Brain microvascular endothelial cell (primary cell): Measurements from ENCODE around the gene GRID2.

Experiments used
- DNase-seq: peaks from one replicate; pipeline ENCODE4 v3.0.0-alpha.2; 2020
- H3K27ac ChIP-seq: fragments of 250-450 bp; sonication (Bioruptor Pico); 2 replicates; pipeline ENCODE4 v1.5.1; 2020; ENCODE audit warnings: mild to moderate bottlenecking, moderate library complexity
- H3K27me3 ChIP-seq: fragments of 250-450 bp; sonication (Bioruptor Pico); replicated peaks from 2 replicates; pipeline ENCODE4 v1.5.1; 2020; ENCODE audit warnings: mild to moderate bottlenecking
- H3K36me3 ChIP-seq: fragments of 250-450 bp; sonication (Bioruptor Pico); replicated peaks from 2 replicates; pipeline ENCODE4 v1.5.1; 2020; ENCODE audit warnings: mild to moderate bottlenecking
- H3K4me3 ChIP-seq: 2 replicates; pipeline ENCODE4 v1.5.1; 2011; ENCODE audit warnings: low read depth, mild to moderate bottlenecking, control low read depth, low read length, moderate library complexity
- in situ Hi-C: cut with HindIII; loops from 2 replicates; pipeline ENCODE4 v1.10.0; 2017; ENCODE audit warnings: low sequenced_read_pairs, low pct_ligation_motif_present
- TF ChIP-seq, protein P1 (sequence below): IDR thresholded peaks from 2 replicates; pipeline ENCODE4 v1.5.1; 2011; ENCODE audit warnings: low read depth, mild to moderate bottlenecking, moderate library complexity, low read length, control low read depth, inconsistent platforms; ENCODE audit errors: missing control alignments

Gene GRID2

DNA sequence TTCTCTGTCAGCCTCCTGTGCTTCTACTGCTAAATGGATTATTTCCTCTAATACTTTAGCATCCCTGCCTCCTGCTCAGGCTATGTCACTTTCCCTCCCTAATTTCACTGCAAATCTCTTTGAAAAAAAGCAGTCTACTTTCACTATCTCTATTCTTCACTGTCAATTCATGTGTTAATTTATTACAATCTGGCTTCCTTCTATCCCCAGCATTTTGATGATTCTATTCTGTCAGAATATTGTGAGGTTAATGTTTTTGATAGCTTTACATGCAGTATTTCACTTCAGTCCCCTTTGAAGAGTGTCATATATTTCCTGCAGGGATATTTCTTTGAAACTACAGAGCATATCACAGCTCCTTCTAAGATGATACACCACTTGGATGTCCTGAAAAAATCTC is 203.2 kb downstream of the GRID2 start:
- Histone ChIP-seq H3K36me3 (no peaks in the 10 kb centered on the region), H3K4me3 (no peak overlapping the region), H3K27me3 (no peaks in the 10 kb centered on the region), H3K27ac (no peak overlapping the region)
- DNase-seq: no peak
- in situ Hi-C loops: no loop called here
- TF ChIP-seq, protein P1, sequence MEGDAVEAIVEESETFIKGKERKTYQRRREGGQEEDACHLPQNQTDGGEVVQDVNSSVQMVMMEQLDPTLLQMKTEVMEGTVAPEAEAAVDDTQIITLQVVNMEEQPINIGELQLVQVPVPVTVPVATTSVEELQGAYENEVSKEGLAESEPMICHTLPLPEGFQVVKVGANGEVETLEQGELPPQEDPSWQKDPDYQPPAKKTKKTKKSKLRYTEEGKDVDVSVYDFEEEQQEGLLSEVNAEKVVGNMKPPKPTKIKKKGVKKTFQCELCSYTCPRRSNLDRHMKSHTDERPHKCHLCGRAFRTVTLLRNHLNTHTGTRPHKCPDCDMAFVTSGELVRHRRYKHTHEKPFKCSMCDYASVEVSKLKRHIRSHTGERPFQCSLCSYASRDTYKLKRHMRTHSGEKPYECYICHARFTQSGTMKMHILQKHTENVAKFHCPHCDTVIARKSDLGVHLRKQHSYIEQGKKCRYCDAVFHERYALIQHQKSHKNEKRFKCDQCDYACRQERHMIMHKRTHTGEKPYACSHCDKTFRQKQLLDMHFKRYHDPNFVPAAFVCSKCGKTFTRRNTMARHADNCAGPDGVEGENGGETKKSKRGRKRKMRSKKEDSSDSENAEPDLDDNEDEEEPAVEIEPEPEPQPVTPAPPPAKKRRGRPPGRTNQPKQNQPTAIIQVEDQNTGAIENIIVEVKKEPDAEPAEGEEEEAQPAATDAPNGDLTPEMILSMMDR: no peak

DNA sequence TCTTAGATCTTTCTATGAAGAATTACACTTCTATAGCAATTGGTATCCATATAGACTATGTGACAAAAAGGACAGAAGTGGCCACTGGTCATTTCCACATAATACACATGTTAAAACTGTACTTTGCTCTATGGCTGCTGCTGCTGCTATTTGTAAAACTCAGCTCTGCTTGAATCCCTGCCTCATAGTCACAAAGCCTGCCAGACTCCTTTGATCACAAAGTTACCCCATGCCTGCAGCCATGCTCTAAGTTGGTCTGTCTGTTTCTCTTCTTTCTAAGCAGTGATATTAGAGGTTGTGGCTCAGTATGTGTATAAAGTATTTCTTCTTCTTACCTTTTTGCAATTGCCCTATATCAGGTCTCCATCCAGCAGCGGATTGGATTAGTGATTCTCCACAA is 210.9 kb downstream of the GRID2 start:
- in situ Hi-C loops: no loop called here
- Histone ChIP-seq H3K4me3 (no peak overlapping the region), H3K27me3 (no peaks in the 10 kb centered on the region), H3K36me3 (no peaks in the 10 kb centered on the region), H3K27ac (no peak overlapping the region)
- no peak for DNase-seq
- TF ChIP-seq, protein P1: no peak

DNA sequence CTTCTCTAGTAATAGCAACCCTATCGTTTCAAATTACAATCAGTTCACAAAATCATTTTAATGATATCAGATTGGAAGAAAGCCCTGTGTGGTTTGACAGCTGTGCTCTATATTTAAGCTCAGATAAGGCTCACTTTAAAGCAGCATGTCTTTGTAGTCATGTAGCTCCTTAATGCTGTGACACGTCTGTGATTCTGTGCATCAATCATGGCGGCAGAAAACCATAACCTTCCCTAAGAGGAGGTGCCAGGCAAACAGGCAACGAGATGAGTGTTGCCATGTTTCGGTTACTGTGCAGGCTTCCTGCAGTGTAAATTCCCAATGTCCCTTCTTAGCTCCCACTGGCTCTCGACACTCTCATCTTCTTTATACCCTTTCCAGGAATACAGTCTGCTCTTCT is 212.7 kb downstream of the GRID2 start:
- DNase-seq: no peak
- Histone ChIP-seq H3K27me3 (no peaks in the 10 kb centered on the region), H3K4me3 (no peak overlapping the region), H3K36me3 (no peaks in the 10 kb centered on the region), H3K27ac (no peak overlapping the region)
- in situ Hi-C loops: no loop called here
- TF ChIP-seq, protein P1: no peak

DNA sequence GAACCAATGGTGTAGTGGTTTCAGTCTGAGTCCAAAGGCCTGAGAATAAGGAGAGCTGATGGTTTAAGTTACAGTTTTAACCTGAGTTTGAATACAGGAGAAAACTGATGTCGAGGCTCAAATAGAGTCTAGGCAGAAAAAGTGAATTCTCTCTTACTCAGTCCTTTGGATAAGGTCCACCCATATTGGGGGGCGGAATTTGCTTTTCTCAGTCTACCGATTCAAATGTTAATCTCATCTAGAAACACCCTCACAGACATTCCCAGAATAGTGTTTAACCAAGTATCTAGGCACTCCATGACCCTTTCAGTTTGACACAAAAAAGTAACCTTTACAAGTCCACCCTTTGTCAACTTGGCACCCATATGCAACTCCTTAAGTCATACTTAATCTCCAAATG is 216.0 kb downstream of the GRID2 start:
- DNase-seq: no peak
- Histone ChIP-seq H3K36me3 (no peaks in the 10 kb centered on the region), H3K27ac (no peak overlapping the region), H3K27me3 (no peaks in the 10 kb centered on the region), H3K4me3 (no peak overlapping the region)
- in situ Hi-C loops: no loop called here
- TF ChIP-seq, protein P1: no peak

DNA sequence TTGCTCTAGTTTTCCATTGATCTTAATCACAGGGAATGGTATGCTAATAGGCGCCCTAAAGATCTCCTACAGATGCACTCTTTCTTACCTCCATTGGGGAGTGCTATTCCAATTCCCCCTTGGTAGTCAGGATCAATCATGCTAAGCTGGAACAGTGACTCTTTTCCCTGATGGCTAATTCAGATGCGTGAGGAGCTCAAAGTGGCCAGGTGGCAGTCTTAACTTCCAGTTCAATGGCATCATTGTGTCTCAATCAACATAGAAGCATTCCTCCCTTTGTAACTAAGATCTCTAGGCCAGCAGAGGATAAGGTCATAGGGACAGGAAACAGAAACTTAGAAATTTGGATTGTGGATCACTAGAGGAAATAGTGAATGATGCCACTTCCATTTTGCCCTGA is 216.8 kb downstream of the GRID2 start:
- no peaks in the 10 kb centered on the region for H3K36me3 ChIP-seq
- TF ChIP-seq, protein P1: no peak
- no peaks in the 10 kb centered on the region for H3K27me3 ChIP-seq
- in situ Hi-C loops: no loop called here
- no peak for DNase-seq
- no peak overlapping the region for H3K4me3 ChIP-seq
- no peak overlapping the region for H3K27ac ChIP-seq

DNA sequence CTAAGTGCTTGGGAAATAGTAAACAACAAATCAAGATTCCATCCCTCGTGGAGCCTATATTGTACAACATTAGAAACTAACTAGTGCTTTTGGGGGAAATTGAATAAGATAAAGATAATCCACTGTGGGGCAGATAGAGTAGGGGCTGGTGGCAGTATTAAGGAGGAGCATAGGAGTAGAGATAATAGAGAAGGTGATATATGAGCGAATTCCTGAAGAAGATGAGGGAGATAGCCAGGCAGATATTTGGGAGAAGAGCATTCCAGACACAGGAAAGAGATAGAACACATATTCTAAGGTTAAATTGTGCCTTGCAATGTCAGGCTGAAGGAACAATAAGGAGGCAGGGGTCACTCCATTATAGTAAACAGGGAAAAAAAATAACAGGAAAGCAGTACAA is 218.2 kb downstream of the GRID2 start:
- H3K27me3 ChIP-seq: no peaks in the 10 kb centered on the region
- H3K36me3 ChIP-seq: no peaks in the 10 kb centered on the region
- TF ChIP-seq, protein P1: no peak
- H3K4me3 ChIP-seq: no peak overlapping the region
- H3K27ac ChIP-seq: no peak overlapping the region
- DNase-seq: no peak
- in situ Hi-C loops: no loop called here
